UCSD-AML1 (cell line): ENCODE data around the gene CD2AP.
"Not testable (repeated sequence)": the region's sequence is repeated elsewhere in the genome, so short reads cannot be mapped to it uniquely, and the experiment has no call there.

Experiments used
- DNase-seq: peaks from one replicate; lab custom pipeline; 2025; ENCODE audit not compliant: unreplicated experiment; lab: John Stamatoyannopoulos, UW

CD2AP gene

DNA sequence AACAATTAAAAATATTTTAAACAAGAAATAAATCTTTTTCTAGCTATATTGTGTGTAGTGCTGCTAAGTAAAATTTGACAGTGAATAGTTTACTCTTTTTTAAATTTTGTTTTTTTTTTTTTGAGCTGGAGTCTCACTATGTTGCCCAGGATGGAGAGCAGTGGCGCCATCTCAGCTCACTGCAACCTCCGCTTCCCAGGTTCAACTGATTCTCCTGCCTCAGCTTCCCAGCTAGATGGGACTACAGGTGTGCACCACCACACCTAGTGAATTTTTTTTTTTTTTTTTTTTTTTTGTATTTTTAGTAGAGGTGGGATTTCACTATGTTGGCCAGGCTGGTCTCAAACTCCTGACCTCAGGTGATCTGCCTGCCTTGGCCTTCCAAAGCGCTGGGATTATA lies 75.7 kb downstream of the CD2AP start:
- not testable (repeated sequence) for DNase-seq

- not testable (repeated sequence) for DNase-seq
Measured at GRCh38 chr6:47556459-47556858, 78.9 kb downstream of the CD2AP start.

- DNase-seq = no peak
Measured at GRCh38 chr6:47563162-47563561, 85.6 kb downstream of the CD2AP start.

GRCh38 chr6:47566602-47567001 lies 89.0 kb downstream of the CD2AP start:
- not testable (repeated sequence) for DNase-seq

DNA sequence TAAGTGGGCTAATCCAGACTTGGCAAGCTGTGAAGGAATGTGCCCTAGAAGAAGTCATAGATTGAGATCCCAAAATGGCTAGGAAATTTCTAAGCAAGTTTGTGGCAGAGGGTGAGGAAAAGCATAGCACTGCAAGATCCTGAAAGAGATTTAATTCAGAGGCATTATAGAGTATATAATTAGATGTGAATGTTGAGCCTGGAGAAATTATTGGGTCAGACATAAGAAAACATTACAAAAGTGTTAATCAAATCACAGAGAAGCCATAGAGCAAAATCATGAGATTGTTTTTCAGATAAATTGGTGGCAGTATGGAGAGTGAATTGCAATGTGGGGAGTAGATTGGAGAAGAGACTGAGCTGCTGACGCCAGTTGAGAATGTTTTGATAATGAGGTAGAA lies 90.0 kb downstream of the CD2AP start:
- DNase-seq = no peak

DNA sequence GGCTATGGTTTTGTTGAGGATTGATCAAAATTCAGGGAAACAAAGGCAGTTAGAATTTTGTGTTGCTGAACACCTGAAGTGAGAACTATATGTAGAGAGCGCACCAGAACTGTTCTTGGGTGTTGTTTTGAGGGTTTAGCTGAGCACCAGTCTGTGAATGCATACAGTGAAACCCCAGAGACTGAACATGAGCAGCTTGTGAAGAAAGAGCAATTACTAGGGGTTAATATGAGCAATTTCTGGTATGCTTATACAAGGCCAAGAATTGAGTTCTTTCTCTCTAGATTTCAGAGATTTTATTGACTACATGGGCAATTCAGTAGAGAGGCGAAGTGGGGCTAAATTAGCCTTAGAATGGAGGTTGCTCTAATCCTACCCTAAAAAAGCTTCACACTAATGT lies 93.9 kb downstream of the CD2AP start:
- no peak for DNase-seq

- DNase-seq = no peak
Measured at GRCh38 chr6:47573109-47573508, 95.5 kb downstream of the CD2AP start.

GRCh38 chr6:47574789-47575188 lies 97.2 kb downstream of the CD2AP start:
- DNase-seq = no peak

DNA sequence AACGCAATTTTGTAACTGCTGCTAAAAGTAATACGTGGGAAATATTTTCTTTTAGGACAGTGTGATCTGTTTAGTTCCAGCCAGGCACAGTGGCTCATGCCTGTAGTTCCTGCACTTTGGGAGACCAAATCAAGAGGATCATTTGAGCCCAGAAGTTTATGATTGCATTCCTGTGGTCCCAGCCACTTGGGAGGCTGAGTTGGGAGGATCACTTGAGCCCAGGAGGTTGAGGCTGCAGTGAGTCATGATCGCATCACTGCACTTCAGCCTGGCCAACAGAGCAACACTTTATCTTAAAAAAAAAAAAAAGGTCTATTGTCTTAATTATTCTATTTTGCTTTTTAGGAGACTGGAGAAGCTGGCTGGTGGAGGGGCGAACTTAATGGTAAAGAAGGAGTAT lies 101.5 kb downstream of the CD2AP start:
- DNase-seq = no peak

DNA sequence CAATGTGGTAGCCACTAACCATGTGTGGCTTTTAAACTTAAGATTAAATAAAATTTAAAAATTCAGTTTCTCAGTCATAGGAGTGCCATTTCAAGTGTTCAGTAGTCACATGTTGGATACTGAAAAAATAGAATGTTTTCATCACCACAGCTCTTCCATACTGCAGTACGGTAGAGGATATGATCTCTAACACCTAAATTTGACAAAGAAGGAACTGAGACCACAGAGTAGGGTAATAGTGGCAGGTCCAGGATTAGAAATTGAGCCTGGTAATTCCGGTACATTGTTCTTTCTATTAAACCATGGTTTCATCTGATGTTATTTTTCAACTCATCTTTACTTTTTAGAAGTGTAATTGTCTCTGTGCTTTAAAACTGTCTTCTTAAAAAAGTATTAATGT lies 104.0 kb downstream of the CD2AP start:
- DNase-seq = no peak

DNA sequence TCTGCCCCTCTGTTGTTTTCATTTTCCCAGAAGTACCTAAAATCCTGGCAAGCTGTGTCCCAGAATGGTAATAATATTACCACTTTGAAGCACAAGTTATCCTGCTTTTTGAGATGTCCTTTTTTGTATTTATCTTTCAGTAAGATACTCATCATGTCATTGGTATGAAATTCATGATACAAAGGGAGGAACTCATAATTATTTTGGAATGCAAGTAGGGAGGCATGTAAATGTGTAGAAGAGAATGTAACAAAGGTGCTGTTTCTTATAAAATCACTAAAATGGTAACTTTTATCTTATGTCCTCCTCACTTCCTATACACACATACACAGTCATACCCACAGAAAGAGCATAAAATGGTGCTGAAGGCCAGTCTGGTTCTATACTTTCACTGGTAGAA lies 109.9 kb downstream of the CD2AP start:
- no peak for DNase-seq

DNA sequence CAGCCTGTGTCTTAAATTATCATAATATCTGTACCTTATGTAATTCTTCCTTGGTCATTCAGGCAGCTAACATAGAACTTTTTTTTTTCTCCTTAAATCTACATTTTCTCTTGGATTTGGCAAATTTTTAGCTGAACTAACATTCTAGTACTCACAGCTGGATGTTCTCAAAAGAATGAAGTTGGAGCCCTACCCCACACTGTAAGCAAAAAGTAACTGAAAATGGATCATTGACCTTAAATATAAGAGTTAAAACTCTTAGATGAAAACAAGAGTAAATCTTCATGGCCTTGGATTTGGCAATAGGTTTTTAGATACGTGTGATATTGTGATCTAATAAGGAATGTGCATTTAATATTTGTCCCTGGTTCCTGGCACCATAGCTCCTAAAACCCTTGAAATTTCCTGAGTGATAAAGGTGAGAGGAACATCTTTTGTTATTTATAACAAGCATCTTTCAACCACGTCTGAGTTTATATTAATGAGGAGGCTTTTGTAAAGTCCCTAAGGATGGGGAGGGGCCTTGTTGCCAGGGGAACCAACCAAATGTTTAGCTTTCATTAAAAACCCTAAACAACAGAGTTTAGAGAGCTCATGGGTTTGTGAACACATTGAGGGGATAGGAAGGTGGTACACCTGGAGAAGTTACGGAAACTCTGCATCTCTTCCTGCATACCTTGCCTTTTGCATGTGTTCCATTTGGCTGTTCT lies 114.7 kb downstream of the CD2AP start:
- no peak for DNase-seq

DNA sequence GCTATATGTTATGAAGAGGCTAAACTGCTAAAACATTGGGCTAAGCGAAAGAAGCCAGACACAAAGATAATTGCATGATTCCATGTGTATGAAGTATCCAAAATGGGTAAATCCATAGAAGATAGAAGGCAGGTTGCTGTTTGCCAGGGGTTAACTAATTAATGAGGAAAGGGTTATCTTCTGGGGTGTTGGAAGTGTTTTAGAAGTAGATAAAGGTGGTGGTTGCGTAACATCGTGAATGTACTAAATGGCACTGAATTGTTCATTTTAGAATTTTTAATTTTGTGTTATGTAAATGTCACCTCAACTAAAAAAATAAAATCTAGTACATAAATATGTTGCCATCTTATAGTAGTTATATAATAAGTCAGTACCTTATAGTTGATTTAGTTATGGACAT lies 116.4 kb downstream of the CD2AP start:
- DNase-seq = no peak

GRCh38 chr6:47595785-47596184 lies 118.2 kb downstream of the CD2AP start:
- no peak for DNase-seq

- DNase-seq = no peak
Measured at GRCh38 chr6:47598367-47598766, 120.8 kb downstream of the CD2AP start.

- DNase-seq = no peak
Measured at GRCh38 chr6:47599512-47599911, 121.9 kb downstream of the CD2AP start.

GRCh38 chr6:47603227-47603626 lies 125.6 kb downstream of the CD2AP start:
- no peak for DNase-seq

DNA sequence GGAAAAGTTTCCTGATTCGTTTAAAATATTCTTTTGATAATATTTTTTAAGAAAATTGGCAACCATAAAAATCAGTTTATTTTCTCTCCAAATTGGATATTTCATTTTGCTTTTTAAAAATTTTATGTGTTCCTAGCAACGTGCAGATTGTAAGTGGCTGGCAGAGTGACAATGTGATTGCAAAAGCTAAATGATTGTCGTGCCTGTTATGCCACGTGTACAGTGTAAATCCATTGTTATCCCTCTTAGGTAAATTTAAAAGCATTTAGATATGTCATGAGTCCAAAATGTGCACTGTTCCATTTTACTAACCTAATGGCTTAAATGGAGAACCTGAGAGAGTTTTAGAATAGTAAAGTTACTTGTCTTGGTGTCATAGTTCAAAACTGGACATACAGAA lies 126.4 kb downstream of the CD2AP start:
- DNase-seq = no peak

DNA sequence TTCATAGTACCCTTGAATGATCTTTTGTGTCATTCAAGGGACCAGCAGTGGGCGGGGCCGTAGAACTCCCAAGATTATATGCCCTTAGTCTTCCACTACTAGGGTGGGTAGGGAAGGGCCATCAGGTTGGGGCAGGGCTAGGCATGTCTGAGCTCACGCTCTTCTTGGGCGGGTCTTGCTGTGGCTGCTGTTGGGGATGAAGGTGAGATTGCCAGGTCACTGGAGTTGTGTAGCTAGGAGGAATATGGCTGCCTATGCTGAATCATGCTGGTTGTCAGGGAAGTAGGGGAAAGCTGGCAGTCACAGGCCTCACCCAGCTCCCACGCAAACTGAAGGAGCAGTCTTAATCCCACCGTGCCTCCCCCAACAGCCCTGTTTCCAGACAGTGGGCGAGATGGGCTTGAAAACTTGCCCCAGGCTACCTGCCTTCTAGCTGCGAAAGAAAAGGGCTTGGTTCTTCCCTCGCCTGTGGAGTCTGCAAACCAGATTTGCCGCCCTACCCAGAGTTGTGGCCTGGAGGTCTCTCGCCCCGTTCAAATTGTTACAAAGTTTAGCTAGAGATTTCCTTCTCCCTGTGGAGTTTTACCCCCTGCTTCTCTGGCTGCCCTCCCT lies 144.4 kb downstream of the CD2AP start:
- DNase-seq = no peak

DNA sequence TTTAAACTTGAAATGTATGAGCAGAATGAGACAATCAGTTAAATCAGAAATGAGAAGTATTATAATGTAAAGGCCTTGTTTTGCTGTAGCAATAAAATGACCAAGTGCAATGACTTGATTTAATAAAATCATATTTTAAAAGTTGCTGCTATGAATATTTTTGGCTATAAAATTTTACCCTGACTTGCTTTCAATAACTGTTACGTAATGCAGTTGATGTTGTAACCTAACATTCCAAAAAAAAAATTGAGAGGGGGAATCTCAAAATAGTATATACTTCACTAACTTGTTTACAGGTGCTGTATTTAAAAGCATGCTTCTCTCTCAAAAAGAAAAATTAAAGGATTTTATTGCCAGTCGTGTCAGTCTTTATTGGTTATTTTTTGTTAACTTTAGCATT lies 149.2 kb downstream of the CD2AP start:
- no peak for DNase-seq

DNA sequence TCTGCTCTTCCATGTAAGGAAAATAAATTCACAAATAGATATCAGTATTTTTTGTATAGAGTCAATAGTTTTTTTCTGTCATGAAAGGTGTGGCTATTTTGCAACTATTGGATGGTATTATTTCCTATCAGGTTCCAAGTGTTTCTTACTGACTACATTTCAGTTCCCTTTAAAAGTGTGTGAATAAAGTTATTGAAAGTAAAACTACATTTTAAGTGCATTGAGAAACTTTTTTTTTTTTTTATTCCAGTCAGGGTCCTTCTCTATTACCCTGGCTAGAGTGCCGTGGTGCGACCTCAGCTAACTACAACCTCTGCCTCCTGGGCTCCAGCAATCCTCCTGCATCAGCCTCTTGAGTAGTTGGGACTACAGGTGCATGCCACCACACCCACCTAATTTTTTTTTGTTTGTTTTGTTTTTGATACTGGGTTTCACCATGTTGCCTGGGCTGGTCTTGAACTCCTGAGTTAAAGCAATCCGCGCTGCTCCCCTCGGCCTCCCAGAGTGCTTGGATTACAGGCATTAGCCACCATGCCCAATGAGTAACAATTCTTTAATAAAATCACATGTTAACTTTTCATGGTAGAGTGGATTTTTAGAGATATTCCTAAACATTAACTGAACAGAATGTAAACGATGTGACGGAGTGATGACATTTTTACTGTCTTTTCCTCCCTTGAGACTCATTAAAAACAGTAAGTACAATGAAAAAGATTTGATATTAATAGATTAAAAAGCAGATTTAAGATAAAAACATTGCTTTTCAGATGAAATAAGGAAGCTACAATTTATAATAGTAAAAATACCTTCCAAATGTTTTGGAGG lies 151.1 kb downstream of the CD2AP start:
- no peak for DNase-seq

DNA sequence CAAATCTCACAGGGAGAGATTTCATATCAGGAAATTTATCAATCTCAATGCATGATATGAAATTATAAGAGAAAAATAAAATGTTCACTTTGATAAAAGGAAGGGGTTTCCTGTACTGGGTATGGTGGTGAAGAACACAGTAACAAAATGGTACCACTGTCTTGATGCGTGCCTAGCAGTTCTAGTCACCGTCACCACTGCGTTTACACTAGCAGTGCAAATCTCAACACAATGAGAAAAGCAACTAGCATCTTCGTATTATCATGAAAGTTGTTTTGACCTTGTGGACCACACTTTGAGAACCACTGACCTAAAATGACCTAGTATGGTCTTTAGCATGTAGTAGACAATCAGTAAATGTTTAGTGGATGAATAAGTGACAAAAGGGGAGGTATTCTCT lies 152.4 kb downstream of the CD2AP start:
- DNase-seq = no peak
